Calu3 (cell line): ENCODE measurements around the gene SLC26A3. TPM values are rescaled to one million over a fixed set of nuclear protein-coding genes. Genes with fewer than 3 reads are reported as not detected.
A peak's percentile ranks its signal among the peaks of the same experiment; 100 is the strongest.

Experiments used
- BruUV-seq: library from RNA; stranded (reverse); fragments of 400-500 nt; replicated peaks from 2 replicates; lab custom pipeline; 2021; lab: Mats Ljungman, UMichigan
- CTCF ChIA-PET: fragments of 300-600 bp; sonication (Branson Sonifier 250); formaldehyde crosslinking; loops from one replicate; lab custom pipeline; 2022; ENCODE audit warnings: antibody characterized with exemption; lab: Charles Lee
- DNase-seq: peaks from one replicate; pipeline ENCODE4 v3.0.0; 2022
- H3K27ac Mint-ChIP-seq: one replicate; pipeline ENCODE4 v1.8.0; 2022; ENCODE audit warnings: mixed read lengths; ENCODE audit not compliant: unreplicated experiment
- H3K27me3 Mint-ChIP-seq: one replicate; pipeline ENCODE4 v1.8.0; 2022; ENCODE audit warnings: mixed read lengths; ENCODE audit not compliant: unreplicated experiment
- H3K36me3 Mint-ChIP-seq: one replicate; pipeline ENCODE4 v1.8.0; 2022; ENCODE audit warnings: mild to moderate bottlenecking, moderate library complexity, mixed read lengths; ENCODE audit not compliant: insufficient read depth, unreplicated experiment
- H3K4me1 Mint-ChIP-seq: one replicate; pipeline ENCODE4 v1.8.0; 2022; ENCODE audit warnings: mild to moderate bottlenecking, low read depth, mixed read lengths; ENCODE audit not compliant: unreplicated experiment
- H3K4me3 Mint-ChIP-seq: one replicate; pipeline ENCODE4 v1.8.0; 2022; ENCODE audit warnings: mild to moderate bottlenecking, low read depth, moderate library complexity, mixed read lengths; ENCODE audit not compliant: unreplicated experiment
- H3K9me3 Mint-ChIP-seq: one replicate; pipeline ENCODE4 v1.8.0; 2022; ENCODE audit warnings: low read depth, mixed read lengths; ENCODE audit not compliant: unreplicated experiment
- CTCF ChIP-seq: fragments of 200-600 bp; IDR thresholded peaks from one replicate; pipeline ENCODE4 v1.8.0; 2022; ENCODE audit warnings: antibody characterized with exemption; ENCODE audit not compliant: unreplicated experiment
- intact Hi-C: fragments of 100-400 bp; cut with micrococcal nuclease; formaldehyde crosslinking; loops from one replicate; pipeline ENCODE4 v1.10.0; 2022; ENCODE audit not compliant: unreplicated experiment
- total RNA-seq: library from RNA; stranded (reverse); gene quantifications from 2 replicates; pipeline ENCODE4 v1.2.3, GENCODE V29; 2022

SLC26A3 gene
- total RNA-seq, 1 experiment from 2014 or later = not detected

- BruUV-seq = no TSS peak
- Mint-ChIP-seq H3K36me3 (peaks cover 25% of the 10 kb centered on the region), H3K9me3 (no peaks in the 10 kb centered on the region), H3K4me3 (peak overlapping the region; percentile 96), H3K27me3 (no peaks in the 10 kb centered on the region), H3K27ac (peak overlapping the region; percentile 96), H3K4me1 (peaks cover 22% of the 10 kb centered on the region)
- CTCF ChIA-PET = interaction anchor here (0.6 to 1.9 kb wide), 5 partner anchors 10 to 280 kb away, joined by 3 to 20 read pairs (median 6); no protein-coding TSS in a partner anchor
- DNase-seq = no peak
- intact Hi-C loops = loop anchor here (2.0 kb wide), 1 partner anchor 136 kb away; no protein-coding TSS in a partner anchor
- no peak for TF ChIP-seq CTCF
These were observed 60.1 kb downstream of the SLC26A3 start for GRCh38 chr7:107742678-107743566.

GRCh38 chr7:107728276-107728675 lies 74.7 kb downstream of the SLC26A3 start:
- intact Hi-C loops = loop anchor here (10.0 kb wide), 1 partner anchor 143 kb away; the partner anchor contains the start of gene BCAP29
- no peaks in the 10 kb centered on the region for H3K4me1 Mint-ChIP-seq
- TF ChIP-seq CTCF = no peak
- no peak overlapping the region for H3K27ac Mint-ChIP-seq
- CTCF ChIA-PET = no interaction called here
- DNase-seq = no peak
- H3K27me3 Mint-ChIP-seq = peaks cover 33% of the 10 kb centered on the region
- no TSS peak for BruUV-seq
- no peaks in the 10 kb centered on the region for H3K9me3 Mint-ChIP-seq
- no peak overlapping the region for H3K4me3 Mint-ChIP-seq
- H3K36me3 Mint-ChIP-seq = no peaks in the 10 kb centered on the region

- Mint-ChIP-seq H3K4me1 (no peaks in the 10 kb centered on the region), H3K27ac (no peak overlapping the region), H3K9me3 (no peaks in the 10 kb centered on the region), H3K27me3 (peaks cover 33% of the 10 kb centered on the region), H3K36me3 (no peaks in the 10 kb centered on the region), H3K4me3 (no peak overlapping the region)
- TF ChIP-seq CTCF = no peak
- intact Hi-C loops = loop anchor here (10.0 kb wide), 1 partner anchor 142 kb away; the partner anchor contains the start of gene BCAP29
- BruUV-seq = no TSS peak
- CTCF ChIA-PET = interaction anchor here (1.6 kb wide), 1 partner anchor 263 kb away, joined by 5 read pairs; no protein-coding TSS in a partner anchor
- DNase-seq = no peak
These were observed 76.5 kb downstream of the SLC26A3 start for GRCh38 chr7:107726356-107727130.

GRCh38 chr7:107725138-107725740 lies 77.8 kb downstream of the SLC26A3 start:
- Mint-ChIP-seq H3K27me3 (peaks cover 33% of the 10 kb centered on the region), H3K4me3 (no peak overlapping the region), H3K36me3 (no peaks in the 10 kb centered on the region), H3K27ac (no peak overlapping the region), H3K9me3 (no peaks in the 10 kb centered on the region), H3K4me1 (no peaks in the 10 kb centered on the region)
- no TSS peak for BruUV-seq
- CTCF ChIA-PET = interaction anchor here (1.6 kb wide), 1 partner anchor 262 kb away, joined by 5 read pairs; no protein-coding TSS in a partner anchor
- peak; percentile 44 for DNase-seq
- intact Hi-C loops = loop anchor here (1.0 to 10.0 kb wide), 3 partner anchors 140 to 522 kb away; partner anchors contain the start of gene BCAP29
- peak; percentile 22 for TF ChIP-seq CTCF
